Astrocyte of the cerebellum (primary cell): ENCODE results near the gene PARD3B.

Source experiments
- DNase-seq: peaks from one replicate; pipeline ENCODE4 v3.0.0-alpha.2; 2011; ENCODE audit warnings: low read depth
- H3K4me3 ChIP-seq: 2 replicates; pipeline ENCODE4 v1.5.1; 2011; ENCODE audit warnings: mild to moderate bottlenecking, low read depth, low read length, moderate library complexity
- CTCF ChIP-seq: IDR thresholded peaks from 2 replicates; pipeline ENCODE4 v1.5.1; 2012; ENCODE audit warnings: low read length, low read depth, moderate library complexity, mild to moderate bottlenecking; ENCODE audit errors: missing control alignments
- in situ Hi-C: cut with HindIII; loops from 2 replicates; pipeline ENCODE4 v1.10.0; 2017; ENCODE audit warnings: low sequenced_read_pairs

PARD3B gene

GRCh38 chr2:205505371-205505770 lies 960.1 kb downstream of the PARD3B start:
- TF ChIP-seq CTCF = no peak
- no peak for DNase-seq
- H3K4me3 ChIP-seq = no peak overlapping the region
- in situ Hi-C loops = no loop called here

GRCh38 chr2:205509655-205510054 lies 964.4 kb downstream of the PARD3B start:
- DNase-seq = no peak
- H3K4me3 ChIP-seq = no peak overlapping the region
- in situ Hi-C loops = no loop called here
- no peak for TF ChIP-seq CTCF

- no peak for DNase-seq
- in situ Hi-C loops = no loop called here
- TF ChIP-seq CTCF = no peak
- H3K4me3 ChIP-seq = no peak overlapping the region
Measured at GRCh38 chr2:205510345-205510744, 965.1 kb downstream of the PARD3B start.

GRCh38 chr2:205511221-205511620 lies 965.9 kb downstream of the PARD3B start:
- no peak overlapping the region for H3K4me3 ChIP-seq
- in situ Hi-C loops = no loop called here
- TF ChIP-seq CTCF = no peak
- peak; percentile 37 for DNase-seq

- TF ChIP-seq CTCF = no peak
- in situ Hi-C loops = no loop called here
- no peak for DNase-seq
- H3K4me3 ChIP-seq = no peak overlapping the region
Measured at GRCh38 chr2:205511641-205512040, 966.4 kb downstream of the PARD3B start.

GRCh38 chr2:205520311-205520710 lies 975.0 kb downstream of the PARD3B start:
- no peak for TF ChIP-seq CTCF
- in situ Hi-C loops = no loop called here
- no peak for DNase-seq
- H3K4me3 ChIP-seq = no peak overlapping the region

- no peak for DNase-seq
- H3K4me3 ChIP-seq = no peak overlapping the region
- no peak for TF ChIP-seq CTCF
- in situ Hi-C loops = no loop called here
Measured at GRCh38 chr2:205524656-205525055, 979.4 kb downstream of the PARD3B start.
